Retinal pigment epithelial cell (primary cell): Measurements from ENCODE around the gene NUP210L.

ENCODE experiments used
- DNase-seq: peaks from one replicate; pipeline ENCODE4 v3.0.0-alpha.2; 2010; ENCODE audit warnings: low read depth
- H3K4me3 ChIP-seq: 2 replicates; pipeline ENCODE4 v1.5.1; 2011; ENCODE audit warnings: mild to moderate bottlenecking, low read length, control low read depth, moderate library complexity
- CTCF ChIP-seq: conservative IDR thresholded peaks from 2 replicates; pipeline ENCODE4 v1.5.1; 2011; ENCODE audit warnings: low read depth, low read length, control low read depth, inconsistent platforms

NUP210L gene

DNA sequence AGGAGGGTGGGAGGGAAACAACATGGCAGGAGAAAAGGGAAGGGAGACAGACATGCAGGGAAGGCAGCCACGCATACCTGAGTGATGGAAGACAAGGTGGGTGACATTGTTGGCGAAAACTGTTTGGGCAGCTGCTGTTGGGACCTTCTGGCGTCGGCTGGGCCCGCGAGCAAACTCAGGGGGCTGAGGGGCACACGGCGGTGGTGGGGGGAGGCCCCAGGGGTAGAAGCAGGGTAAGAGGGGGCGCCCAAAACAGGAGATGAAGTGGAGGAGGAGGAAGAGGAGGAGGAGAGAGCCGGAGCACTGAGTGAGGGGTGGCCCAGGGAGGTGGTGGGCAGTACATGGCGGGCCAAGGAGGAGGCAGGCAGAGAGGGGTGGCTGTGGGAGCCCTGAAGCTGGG is 203.7 kb downstream of the NUP210L start:
- H3K4me3 ChIP-seq = no peak overlapping the region
- no peak for TF ChIP-seq CTCF
- DNase-seq = no peak

GRCh38 chr1:153946622-153947241 is 208.1 kb downstream of the NUP210L start, which contains the start of gene DENND4B:
TSS of gene DENND4B (minus strand) at chr1:153946718. CDS start at chr1:153944374, 2,344 bp downstream.
- no peak for DNase-seq
- TF ChIP-seq CTCF = peak; percentile 84
- peak within 1 kb of the TSS; percentile 80 for H3K4me3 ChIP-seq

DNA sequence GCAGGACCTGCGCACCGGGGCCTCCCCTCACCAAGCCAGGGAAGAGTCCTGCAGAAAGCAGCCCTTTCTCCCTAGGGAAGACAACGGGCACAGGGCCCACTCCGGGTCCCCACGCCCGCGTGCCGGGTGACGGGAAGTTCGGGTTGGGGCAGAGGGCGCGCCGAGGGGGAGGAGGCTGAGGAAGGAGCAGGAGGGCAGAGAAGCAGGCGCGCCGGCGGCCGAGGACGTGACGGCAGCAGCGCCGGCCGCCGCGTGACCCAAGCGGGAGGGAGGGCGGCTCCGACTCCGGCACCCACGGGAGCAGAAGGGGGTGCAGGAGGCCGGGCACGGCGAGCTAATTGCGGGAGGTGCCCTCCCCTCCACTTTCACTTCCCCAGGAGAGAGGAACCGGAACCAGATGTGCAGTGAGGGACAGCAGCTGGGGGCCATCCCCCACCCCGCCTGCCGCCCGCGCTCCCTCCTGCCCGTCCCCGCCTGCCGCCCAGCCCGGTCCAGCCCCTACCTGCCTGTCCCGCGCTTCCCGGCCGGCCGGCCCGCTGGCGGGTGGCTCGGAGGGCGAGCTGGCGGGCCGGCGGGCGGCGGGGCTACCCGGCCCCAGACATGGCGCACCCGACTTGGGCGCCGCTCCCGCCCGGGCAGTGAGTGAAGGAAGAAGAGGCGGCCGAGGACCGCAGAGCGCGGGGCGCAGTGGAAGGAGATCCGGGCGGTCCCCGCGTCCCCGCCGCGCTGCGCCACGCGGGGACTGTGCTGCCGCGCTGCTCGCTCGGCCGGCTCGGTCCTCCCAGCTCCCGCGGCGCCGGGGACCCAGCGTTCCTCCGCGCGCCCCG is 208.9 kb downstream of the NUP210L start:
- peak overlapping the region; percentile 80 for H3K4me3 ChIP-seq
- DNase-seq = no peak
- TF ChIP-seq CTCF = no peak

DNA sequence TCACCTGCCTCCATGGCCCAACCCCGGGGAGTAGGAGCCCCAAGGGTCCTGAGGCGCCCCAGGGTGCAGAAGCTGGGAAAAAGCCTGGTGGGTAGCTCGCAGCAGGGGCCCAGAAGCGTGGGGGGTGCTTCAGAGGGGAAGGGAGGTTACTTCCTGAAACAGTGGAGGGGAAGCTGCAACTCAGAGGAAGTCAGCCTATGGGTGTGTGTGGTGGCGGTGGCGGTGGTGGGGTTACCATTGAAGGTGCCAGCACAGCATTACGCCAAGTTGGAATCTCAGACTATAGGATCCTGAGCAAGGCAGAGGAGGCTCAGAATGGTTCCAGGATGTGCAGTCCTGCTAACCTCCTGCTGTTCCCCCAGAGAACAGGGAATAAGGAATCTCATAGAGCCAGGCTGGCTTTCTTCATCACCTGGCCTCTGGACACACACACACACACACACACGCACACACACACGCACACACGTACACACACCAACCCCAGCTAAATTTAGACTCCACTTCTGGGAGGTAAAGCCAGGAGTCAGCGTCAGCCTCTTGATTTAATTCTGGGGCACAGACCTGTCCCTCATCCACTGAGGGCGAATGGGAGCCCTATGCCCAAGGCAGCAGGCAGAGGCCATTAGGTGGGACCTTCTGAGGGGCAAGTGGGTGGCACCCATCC is 209.6 kb downstream of the NUP210L start:
- no peak for DNase-seq
- peak overlapping the region; percentile 80 for H3K4me3 ChIP-seq
- TF ChIP-seq CTCF = no peak

- no peak for DNase-seq
- TF ChIP-seq CTCF = no peak
- no peak overlapping the region for H3K4me3 ChIP-seq
These were observed 210.1 kb downstream of the NUP210L start for GRCh38 chr1:153944827-153945117.

- DNase-seq = no peak
- H3K4me3 ChIP-seq = no peak overlapping the region
- TF ChIP-seq CTCF = no peak
These were observed 210.7 kb downstream of the NUP210L start for GRCh38 chr1:153944005-153944826.
